ENCODE measurements around the gene IRF7.

- TF ChIP-seq, protein P1, sequence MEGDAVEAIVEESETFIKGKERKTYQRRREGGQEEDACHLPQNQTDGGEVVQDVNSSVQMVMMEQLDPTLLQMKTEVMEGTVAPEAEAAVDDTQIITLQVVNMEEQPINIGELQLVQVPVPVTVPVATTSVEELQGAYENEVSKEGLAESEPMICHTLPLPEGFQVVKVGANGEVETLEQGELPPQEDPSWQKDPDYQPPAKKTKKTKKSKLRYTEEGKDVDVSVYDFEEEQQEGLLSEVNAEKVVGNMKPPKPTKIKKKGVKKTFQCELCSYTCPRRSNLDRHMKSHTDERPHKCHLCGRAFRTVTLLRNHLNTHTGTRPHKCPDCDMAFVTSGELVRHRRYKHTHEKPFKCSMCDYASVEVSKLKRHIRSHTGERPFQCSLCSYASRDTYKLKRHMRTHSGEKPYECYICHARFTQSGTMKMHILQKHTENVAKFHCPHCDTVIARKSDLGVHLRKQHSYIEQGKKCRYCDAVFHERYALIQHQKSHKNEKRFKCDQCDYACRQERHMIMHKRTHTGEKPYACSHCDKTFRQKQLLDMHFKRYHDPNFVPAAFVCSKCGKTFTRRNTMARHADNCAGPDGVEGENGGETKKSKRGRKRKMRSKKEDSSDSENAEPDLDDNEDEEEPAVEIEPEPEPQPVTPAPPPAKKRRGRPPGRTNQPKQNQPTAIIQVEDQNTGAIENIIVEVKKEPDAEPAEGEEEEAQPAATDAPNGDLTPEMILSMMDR (conservative IDR thresholded peaks at IDR 0.05 in 1 of 2, IDR thresholded peaks at IDR 0.05 in 1 of 2; ENCODE audit: extremely low read depth in 1 of 2, insufficient read depth in 1 of 2, low read depth in 1 of 2, low read length in 2 of 2), result peak; percentile 24 to 26
- TF ChIP-seq EZH2 (IDR thresholded peaks at IDR 0.05; ENCODE audit: borderline replicate concordance, low read length), result no peak
These were observed 3.4 kb downstream of the IRF7 start for GRCh38 chr11:612201-612960.

Measured in mammary epithelial cell (primary cell).